ENCODE data around the gene IFNGR2.
"Not testable (repeated sequence)": the region's sequence is repeated elsewhere in the genome, so short reads cannot be mapped to it uniquely, and the experiment has no call there.

The IFNGR2 gene

GRCh38 chr21:33434770-33435360 is 31.7 kb downstream of the IFNGR2 start:
- DNase-seq (ENCODE audit: low spot score) (no peak), FAIRE-seq (no peak)

- no peak for DNase-seq (ENCODE audit: low spot score)
- FAIRE-seq: no peak
Measured at GRCh38 chr21:33437140-33437539, 33.9 kb downstream of the IFNGR2 start.

DNA sequence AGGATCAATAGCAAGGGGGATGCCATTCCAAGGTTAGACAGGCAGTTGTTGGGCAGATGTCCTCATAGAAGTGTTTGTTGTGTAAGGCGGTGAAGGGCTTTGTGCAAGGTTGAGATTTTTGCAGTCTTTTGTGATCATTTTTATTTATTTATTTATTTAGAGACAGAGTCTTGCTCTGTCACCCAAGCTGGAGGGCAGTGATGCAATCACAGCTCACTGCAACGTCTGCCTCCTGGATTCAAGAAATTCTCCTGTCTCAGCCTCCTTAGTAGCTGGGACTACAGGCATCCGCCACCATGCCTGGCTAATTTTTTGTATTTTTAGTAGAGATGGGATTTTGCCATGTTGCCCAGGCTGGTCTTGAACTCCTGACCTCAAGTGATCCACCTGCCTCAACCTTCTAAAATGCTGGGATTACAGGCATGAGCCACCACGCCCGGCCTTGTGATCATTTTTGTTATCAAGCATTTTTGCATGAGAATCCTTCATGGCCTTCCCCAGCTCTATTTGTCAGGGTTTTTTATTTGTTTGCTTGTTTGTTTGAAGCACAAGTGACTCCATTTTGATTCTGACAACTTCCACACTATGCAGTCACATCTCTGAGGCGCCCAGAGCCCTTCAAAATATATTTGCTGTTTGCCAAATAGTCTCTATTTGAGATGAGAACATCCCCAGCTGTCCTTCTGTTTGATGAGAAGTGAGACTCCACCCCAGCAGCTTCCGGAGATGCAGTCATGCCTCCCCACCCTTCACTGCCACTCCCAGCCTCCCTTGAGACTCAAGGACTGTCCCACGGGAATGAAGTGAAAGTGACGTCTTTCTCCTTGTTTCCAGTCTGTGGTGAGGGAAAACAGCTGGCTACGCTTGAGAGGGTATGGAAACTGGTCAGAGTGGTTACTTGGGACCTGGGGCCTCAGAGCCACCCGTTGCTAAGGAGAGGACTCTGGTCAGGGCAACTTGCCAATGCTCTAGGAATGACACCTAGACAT is 38.6 kb downstream of the IFNGR2 start:
- DNase-seq (ENCODE audit: low spot score): peak; percentile 51
- no peak for FAIRE-seq

- DNase-seq (ENCODE audit: low spot score): no peak
- FAIRE-seq: no peak
Measured at GRCh38 chr21:33443194-33443593, 40.0 kb downstream of the IFNGR2 start.

DNA sequence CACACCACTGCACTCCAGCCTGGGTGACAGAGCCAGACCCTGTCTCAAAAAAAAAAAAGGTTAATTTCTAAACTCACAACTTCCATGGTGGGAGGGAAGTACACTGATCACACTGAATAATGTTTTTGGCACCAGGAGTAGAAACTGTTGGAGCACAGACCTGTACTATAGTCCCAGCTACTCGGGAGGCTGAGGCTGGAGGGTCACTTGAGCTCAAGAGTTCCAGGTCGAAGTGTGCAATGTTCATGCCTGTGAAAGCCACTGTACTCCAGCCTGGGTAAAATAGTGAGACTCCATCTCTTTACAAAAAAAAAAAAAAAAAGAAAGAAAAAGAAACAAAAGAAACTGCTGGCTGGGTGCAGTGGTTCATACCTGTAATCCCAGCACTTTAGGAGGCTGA is 41.3 kb downstream of the IFNGR2 start:
- no peak for DNase-seq (ENCODE audit: low spot score)
- FAIRE-seq: no peak

- not testable (repeated sequence) for FAIRE-seq; DNase-seq (ENCODE audit: low spot score)
Measured at GRCh38 chr21:33446620-33447019, 43.4 kb downstream of the IFNGR2 start.

DNA sequence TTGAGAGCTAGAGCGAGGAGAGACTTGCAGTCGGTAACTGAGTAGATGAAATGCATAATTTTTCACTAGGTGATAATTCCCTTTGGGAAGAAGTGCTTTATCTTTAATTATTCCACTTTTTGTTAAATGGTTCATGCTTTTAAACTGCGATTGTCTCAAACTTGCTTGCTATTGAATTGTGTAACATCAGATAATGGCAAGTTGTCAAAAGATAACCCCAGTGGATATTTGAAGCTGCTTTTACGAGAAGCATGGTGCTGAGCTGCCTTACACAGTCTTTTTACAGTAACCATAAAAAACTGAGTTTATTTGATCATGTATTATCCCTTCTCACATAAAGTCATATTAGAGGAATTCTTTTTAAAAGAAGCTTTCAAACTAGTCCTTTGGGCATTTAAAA is 46.4 kb downstream of the IFNGR2 start:
- DNase-seq (ENCODE audit: low spot score): no peak
- FAIRE-seq: no peak

DNA sequence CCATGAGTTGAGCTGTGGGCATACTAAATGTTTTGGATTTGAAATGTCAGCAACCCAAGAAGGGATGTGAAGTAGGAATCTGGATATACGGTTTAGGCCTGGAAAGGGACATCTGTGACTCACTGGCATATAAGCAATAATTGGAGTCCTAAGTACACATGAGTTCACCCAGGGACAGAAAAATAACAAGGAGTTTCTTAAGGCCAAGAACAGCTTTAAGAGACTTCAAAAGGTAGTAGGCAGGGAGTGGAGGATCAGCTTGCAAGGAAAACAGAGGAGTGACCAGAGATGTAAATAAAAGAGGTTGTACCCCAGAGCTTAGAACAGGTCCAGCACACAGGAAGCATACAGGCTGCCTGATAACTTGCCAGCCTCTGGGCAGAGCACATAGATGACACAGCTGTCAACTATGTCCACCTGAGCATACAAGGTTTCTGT is 48.4 kb downstream of the IFNGR2 start:
- DNase-seq (ENCODE audit: low spot score): no peak
- no peak for FAIRE-seq

DNA sequence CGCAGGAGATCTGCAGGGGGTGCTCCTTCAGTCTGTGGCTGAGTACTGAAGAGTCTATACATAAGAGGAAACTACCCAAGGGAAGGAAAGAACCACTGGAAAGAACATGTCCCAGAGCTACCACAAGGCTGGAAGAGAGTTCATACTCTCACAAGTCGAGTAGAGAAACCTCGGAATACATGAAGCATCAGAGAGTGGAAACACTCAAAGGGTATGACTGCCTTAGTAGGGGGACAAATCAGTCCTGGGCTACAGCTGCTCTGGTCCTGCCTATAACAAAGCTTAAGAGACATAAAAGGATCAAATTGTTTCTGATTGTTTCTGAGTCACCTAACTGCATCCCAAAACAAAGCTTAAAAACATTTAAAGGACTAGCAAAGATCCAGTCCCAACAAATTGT is 49.1 kb downstream of the IFNGR2 start:
- FAIRE-seq: no peak
- DNase-seq (ENCODE audit: low spot score): no peak

DNA sequence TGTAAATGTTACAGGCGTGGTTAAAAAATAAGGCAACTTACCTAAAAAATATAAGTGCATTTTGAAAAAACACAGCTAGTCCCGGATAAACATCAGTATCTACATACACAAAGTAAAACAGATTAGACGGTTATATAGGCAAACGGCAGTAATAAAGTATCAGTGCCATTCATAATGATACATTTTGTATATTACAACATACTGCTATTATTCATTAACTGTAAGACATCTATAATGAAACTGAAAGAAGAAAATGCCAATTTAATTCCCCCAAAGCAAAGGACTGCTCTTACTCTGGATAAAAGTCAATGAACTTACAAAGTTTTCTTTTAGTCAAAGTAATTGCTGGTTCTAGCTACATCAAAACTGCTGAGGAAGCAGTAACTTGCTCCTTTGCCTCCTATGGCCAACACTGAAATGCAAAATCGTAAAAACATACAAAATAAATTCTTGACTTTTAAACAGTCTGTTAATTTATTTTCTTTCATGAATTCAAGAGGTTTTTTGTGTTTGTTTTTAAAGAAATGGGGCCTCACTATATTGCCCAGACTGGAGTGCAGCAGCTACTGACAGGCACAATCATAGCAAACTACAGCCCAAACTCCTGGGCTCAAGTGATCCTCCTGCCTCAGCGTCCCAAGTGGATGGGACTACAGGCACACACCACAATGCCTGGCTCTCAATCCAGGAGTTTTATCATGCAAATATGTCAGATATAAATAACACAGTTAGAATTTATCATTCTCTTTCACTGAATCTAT is 52.7 kb downstream of the IFNGR2 start:
- FAIRE-seq (no peak), DNase-seq (ENCODE audit: low spot score) (no peak)

- FAIRE-seq (no peak), DNase-seq (ENCODE audit: low spot score) (no peak)
Measured at GRCh38 chr21:33458861-33459260, 55.6 kb downstream of the IFNGR2 start.

DNA sequence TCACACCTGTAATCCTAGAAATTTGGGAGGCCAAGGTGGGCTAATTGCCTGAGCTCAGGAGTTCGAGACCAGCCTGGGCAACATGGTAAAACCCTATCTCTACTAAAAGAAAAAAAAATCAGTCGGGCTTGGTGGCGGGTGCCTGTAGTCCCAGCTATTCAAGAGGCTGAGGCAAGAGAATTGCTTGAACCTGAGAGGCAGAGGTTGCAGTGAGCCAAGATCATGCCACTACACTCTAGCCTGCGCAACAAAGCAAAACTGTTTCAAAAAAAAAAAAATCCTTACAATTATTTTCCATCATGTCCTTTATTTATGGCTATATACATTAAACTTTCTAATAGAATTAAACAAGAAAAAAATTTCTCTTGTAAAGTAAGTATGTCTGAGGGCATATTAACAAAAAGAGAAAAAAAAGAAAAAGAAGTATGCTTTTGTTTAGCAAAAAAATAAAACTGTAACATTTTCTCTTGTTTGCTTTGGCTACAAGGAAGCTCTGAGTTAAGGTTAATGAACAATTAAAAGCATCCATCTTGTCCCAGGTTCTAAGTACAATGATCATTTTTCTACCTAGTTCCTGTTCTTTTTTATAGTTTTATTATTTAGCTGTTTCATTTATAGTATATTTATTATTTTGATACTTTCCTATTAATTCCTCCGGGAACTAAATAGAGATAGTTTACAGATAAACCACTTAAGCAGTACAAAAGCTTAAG is 58.5 kb downstream of the IFNGR2 start:
- DNase-seq (ENCODE audit: low spot score) (no peak), FAIRE-seq (no peak)

DNA sequence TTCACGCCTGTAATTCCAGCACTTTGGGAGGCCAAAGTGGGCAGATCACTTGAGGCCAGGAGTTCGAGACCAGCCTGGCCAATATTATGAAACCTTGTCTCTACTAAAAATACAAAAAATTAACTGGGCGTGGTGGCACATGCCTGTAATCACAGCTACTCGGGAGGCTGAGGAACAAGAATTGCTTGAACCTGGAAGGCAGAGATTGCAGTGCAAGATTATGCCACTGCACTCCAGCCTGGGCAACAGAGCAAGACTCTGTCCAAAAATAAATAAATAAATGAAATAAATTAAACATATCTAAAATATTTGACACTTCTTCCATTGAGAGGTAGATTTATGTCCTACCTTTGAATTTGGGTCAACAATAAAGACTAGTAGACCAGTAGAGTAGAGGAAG is 66.0 kb downstream of the IFNGR2 start:
- not testable (repeated sequence) for DNase-seq (ENCODE audit: low spot score); FAIRE-seq

DNA sequence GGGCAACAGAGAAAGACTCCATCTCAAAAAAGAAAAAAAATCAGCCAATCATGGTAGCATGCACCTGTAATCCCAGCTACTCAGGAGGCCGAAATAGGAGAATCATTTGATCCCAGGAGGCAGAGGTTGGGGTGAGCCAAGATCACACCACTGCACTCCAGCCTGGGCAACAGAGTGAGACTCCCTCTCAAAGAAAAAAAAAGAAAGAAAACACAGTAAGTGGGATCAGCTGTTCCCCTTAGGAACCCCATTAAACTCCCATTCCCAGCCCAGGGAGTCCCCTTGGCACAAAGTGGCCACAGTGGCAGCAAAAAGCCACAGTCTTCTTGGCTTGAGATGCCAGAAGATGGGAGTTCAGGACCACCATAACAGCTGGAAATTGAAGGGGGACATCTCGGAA is 67.5 kb downstream of the IFNGR2 start:
- DNase-seq (ENCODE audit: low spot score) (no peak), FAIRE-seq (no peak)

- DNase-seq (ENCODE audit: low spot score): no peak
- no peak for FAIRE-seq
Measured at GRCh38 chr21:33473344-33473743, 70.1 kb downstream of the IFNGR2 start.

DNA sequence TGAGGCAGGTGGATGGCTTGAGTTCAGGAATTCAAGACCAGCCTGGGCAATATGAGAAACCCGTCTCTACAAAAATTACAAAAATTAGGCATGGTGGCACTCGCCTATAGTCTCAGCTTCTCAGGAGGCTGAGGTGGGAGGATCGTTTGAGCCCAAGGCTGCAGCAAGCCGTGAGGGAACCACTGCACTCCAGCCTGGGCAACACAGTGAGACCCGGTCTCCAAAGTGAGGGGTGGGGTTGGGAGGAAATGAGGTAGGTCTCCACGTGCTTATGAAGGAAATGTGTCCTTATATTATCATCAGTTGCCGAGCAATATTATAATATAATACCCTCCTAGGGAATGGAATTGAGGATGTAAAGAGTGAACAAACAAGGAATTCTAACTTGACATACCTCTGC is 73.9 kb downstream of the IFNGR2 start:
- FAIRE-seq (no peak), DNase-seq (ENCODE audit: low spot score) (no peak)

DNA sequence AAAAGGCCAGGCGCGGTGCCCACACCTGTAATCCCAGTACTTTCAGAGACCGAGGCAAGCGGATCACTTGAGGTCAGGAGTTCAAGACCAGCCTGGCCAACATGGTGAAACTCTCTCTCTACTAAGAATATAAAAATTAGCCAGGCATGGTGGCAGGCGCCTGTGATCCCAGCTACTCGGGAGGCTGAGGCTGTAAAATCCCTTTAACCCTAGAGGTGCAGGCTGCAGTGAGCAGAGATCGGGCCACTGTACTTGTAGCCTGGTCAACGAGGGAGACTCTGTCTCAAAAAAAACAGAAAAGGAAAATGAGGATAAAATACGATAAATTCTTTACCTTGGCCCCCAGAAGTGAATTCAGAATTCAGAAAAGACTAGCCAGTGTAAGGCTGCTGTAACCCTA is 75.0 kb downstream of the IFNGR2 start:
- no peak for FAIRE-seq

DNA sequence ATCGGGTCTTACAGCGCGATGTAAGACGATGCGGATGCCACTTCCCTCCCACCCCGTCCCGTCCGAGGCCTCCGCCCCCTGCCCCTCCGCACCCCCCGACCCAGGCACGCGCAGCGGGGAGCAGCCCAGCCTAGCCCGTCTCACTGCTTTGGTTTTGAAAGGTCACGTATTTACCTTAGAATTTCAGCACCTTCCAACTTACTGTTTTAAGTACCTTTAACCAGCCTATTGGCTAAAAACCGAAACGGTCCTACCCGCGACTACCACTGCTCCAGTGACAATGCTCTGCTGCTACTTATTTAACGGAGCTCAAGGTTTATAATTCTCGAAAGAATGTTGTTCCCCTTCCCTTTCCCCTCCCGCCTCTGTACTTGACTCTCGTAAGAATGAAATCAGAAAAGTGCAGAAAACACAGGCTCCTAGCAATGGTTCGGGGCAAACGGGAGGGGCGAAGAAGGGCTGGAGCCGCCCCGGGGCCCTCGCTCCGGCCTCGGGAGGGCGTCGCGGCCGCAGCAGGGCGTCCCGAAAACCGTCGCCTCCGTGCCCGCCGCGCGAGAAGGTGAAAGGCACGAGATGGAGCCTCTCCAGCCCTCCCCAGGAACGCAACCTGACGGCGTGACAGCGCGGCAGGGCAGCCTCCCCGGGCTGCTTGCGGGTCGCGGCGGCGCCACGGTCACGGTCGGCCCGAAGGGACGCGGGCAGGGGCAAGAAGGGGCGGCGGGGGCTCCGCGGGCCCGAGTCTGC is 75.9 kb downstream of the IFNGR2 start:
- DNase-seq (ENCODE audit: low spot score): peak; percentile 45

More for the DNA sequence above, 75.0 kb downstream of the IFNGR2 start:
- no peak for DNase-seq (ENCODE audit: low spot score)

GRCh38 chr21:33479679-33480480 is 76.7 kb downstream of the IFNGR2 start, which contains the start of gene TMEM50B:
Gene TMEM50B, minus strand, starts transcription at chr21:33479974. Its CDS starts 11,089 bp downstream, at chr21:33468885.
- DNase-seq (ENCODE audit: low spot score): peak; percentile 98
- peak; percentile 58 for FAIRE-seq

More for the DNA sequence above, 75.9 kb downstream of the IFNGR2 start:
- FAIRE-seq: no peak
